Measurements from ENCODE around the gene ARPC4.
A peak's percentile ranks its signal among the peaks of the same experiment; 100 is the strongest.

The ARPC4 gene

GRCh38 chr3:9806688-9807589 lies 14.1 kb downstream of the ARPC4 start:
- peak overlapping the region; percentile 15 for H3K27ac ChIP-seq (ENCODE audit: insufficient read depth, low read length, poor library complexity, severe bottlenecking)
- H3K4me3 ChIP-seq (ENCODE audit: insufficient read depth, low read depth, low read length, poor library complexity, severe bottlenecking): no peak overlapping the region
- H3K4me1 ChIP-seq (ENCODE audit: control insufficient read depth, insufficient read depth, low read length, poor library complexity, severe bottlenecking): peaks cover 30% of the 10 kb centered on the region
- no peaks in the 10 kb centered on the region for H3K9me3 ChIP-seq (ENCODE audit: control insufficient read depth, low read length)
- peaks cover 47% of the 10 kb centered on the region for H3K36me3 ChIP-seq (ENCODE audit: control insufficient read depth, insufficient read depth, low read length)
- DNase-seq: no peak
- no peaks in the 10 kb centered on the region for H3K27me3 ChIP-seq (replicated peaks; ENCODE audit: control insufficient read depth, insufficient read depth, low read length, poor library complexity, severe bottlenecking)

- Histone ChIP-seq H3K27ac (ENCODE audit: insufficient read depth, low read length, poor library complexity, severe bottlenecking) (peak overlapping the region; percentile 76), H3K4me3 (ENCODE audit: insufficient read depth, low read depth, low read length, poor library complexity, severe bottlenecking) (no peak overlapping the region), H3K9me3 (ENCODE audit: control insufficient read depth, low read length) (no peaks in the 10 kb centered on the region), H3K36me3 (ENCODE audit: control insufficient read depth, insufficient read depth, low read length) (peaks cover 45% of the 10 kb centered on the region), H3K4me1 (ENCODE audit: control insufficient read depth, insufficient read depth, low read length, poor library complexity, severe bottlenecking) (peaks cover 30% of the 10 kb centered on the region), H3K27me3 (replicated peaks; ENCODE audit: control insufficient read depth, insufficient read depth, low read length, poor library complexity, severe bottlenecking) (no peaks in the 10 kb centered on the region)
- DNase-seq: no peak
Measured at GRCh38 chr3:9807981-9808344, 15.1 kb downstream of the ARPC4 start.

- DNase-seq: peak in 1 of 3 donors; percentile 21
- no peaks in the 10 kb centered on the region for H3K27me3 ChIP-seq (replicated peaks; ENCODE audit: control insufficient read depth, insufficient read depth, low read length, poor library complexity, severe bottlenecking)
- peak overlapping the region; percentile 76 for H3K27ac ChIP-seq (ENCODE audit: insufficient read depth, low read length, poor library complexity, severe bottlenecking)
- H3K4me1 ChIP-seq (ENCODE audit: control insufficient read depth, insufficient read depth, low read length, poor library complexity, severe bottlenecking): peaks cover 30% of the 10 kb centered on the region
- peak overlapping the region; percentile 82 for H3K4me3 ChIP-seq (ENCODE audit: insufficient read depth, low read depth, low read length, poor library complexity, severe bottlenecking)
- H3K36me3 ChIP-seq (ENCODE audit: control insufficient read depth, insufficient read depth, low read length): peaks cover 40% of the 10 kb centered on the region
- no peaks in the 10 kb centered on the region for H3K9me3 ChIP-seq (ENCODE audit: control insufficient read depth, low read length)
Measured at GRCh38 chr3:9808345-9809037, 15.6 kb downstream of the ARPC4 start.

- Histone ChIP-seq H3K36me3 (ENCODE audit: control insufficient read depth, insufficient read depth, low read length) (peaks cover 37% of the 10 kb centered on the region), H3K9me3 (ENCODE audit: control insufficient read depth, low read length) (no peaks in the 10 kb centered on the region), H3K27me3 (replicated peaks; ENCODE audit: control insufficient read depth, insufficient read depth, low read length, poor library complexity, severe bottlenecking) (no peaks in the 10 kb centered on the region), H3K4me1 (ENCODE audit: control insufficient read depth, insufficient read depth, low read length, poor library complexity, severe bottlenecking) (peaks cover 30% of the 10 kb centered on the region), H3K4me3 (ENCODE audit: insufficient read depth, low read depth, low read length, poor library complexity, severe bottlenecking) (peak overlapping the region; percentile 82), H3K27ac (ENCODE audit: insufficient read depth, low read length, poor library complexity, severe bottlenecking) (peak overlapping the region; percentile 76)
- DNase-seq: no peak
Measured at GRCh38 chr3:9809239-9809614, 16.3 kb downstream of the ARPC4 start.

- peak within 1 kb of the TSS; percentile 82 for H3K4me3 ChIP-seq (ENCODE audit: insufficient read depth, low read depth, low read length, poor library complexity, severe bottlenecking)
- no peaks in the 10 kb centered on the region for H3K27me3 ChIP-seq (replicated peaks; ENCODE audit: control insufficient read depth, insufficient read depth, low read length, poor library complexity, severe bottlenecking)
- H3K4me1 ChIP-seq (ENCODE audit: control insufficient read depth, insufficient read depth, low read length, poor library complexity, severe bottlenecking): peaks cover 30% of the 10 kb centered on the region
- no peaks in the 10 kb centered on the region for H3K9me3 ChIP-seq (ENCODE audit: control insufficient read depth, low read length)
- H3K27ac ChIP-seq (ENCODE audit: insufficient read depth, low read length, poor library complexity, severe bottlenecking): peak within 1 kb of the TSS; percentile 76
- peak in 2 of 3 donors; percentile 16 to 25 for DNase-seq
- peaks cover 31% of the 10 kb centered on the region for H3K36me3 ChIP-seq (ENCODE audit: control insufficient read depth, insufficient read depth, low read length)
Measured at GRCh38 chr3:9809615-9810432, 16.9 kb downstream of the ARPC4 start, which contains the start of gene TTLL3. Gene TTLL3, plus strand, starts transcription at chr3:9810262. Its CDS starts 400 bp downstream, at chr3:9810662.

- H3K9me3 ChIP-seq (ENCODE audit: control insufficient read depth, low read length): no peaks in the 10 kb centered on the region
- no peak for DNase-seq
- peaks cover 25% of the 10 kb centered on the region for H3K36me3 ChIP-seq (ENCODE audit: control insufficient read depth, insufficient read depth, low read length)
- peaks cover 30% of the 10 kb centered on the region for H3K4me1 ChIP-seq (ENCODE audit: control insufficient read depth, insufficient read depth, low read length, poor library complexity, severe bottlenecking)
- H3K4me3 ChIP-seq (ENCODE audit: insufficient read depth, low read depth, low read length, poor library complexity, severe bottlenecking): peak overlapping the region; percentile 82
- peak overlapping the region; percentile 76 for H3K27ac ChIP-seq (ENCODE audit: insufficient read depth, low read length, poor library complexity, severe bottlenecking)
- no peaks in the 10 kb centered on the region for H3K27me3 ChIP-seq (replicated peaks; ENCODE audit: control insufficient read depth, insufficient read depth, low read length, poor library complexity, severe bottlenecking)
Measured at GRCh38 chr3:9810433-9810770, 17.5 kb downstream of the ARPC4 start.

- peaks cover 30% of the 10 kb centered on the region for H3K4me1 ChIP-seq (ENCODE audit: control insufficient read depth, insufficient read depth, low read length, poor library complexity, severe bottlenecking)
- H3K4me3 ChIP-seq (ENCODE audit: insufficient read depth, low read depth, low read length, poor library complexity, severe bottlenecking): peak overlapping the region; percentile 82
- no peak overlapping the region for H3K27ac ChIP-seq (ENCODE audit: insufficient read depth, low read length, poor library complexity, severe bottlenecking)
- H3K9me3 ChIP-seq (ENCODE audit: control insufficient read depth, low read length): no peaks in the 10 kb centered on the region
- no peak for DNase-seq
- H3K36me3 ChIP-seq (ENCODE audit: control insufficient read depth, insufficient read depth, low read length): peaks cover 20% of the 10 kb centered on the region
- no peaks in the 10 kb centered on the region for H3K27me3 ChIP-seq (replicated peaks; ENCODE audit: control insufficient read depth, insufficient read depth, low read length, poor library complexity, severe bottlenecking)
Measured at GRCh38 chr3:9810846-9811245, 18.0 kb downstream of the ARPC4 start.

GRCh38 chr3:9812870-9813483 lies 20.1 kb downstream of the ARPC4 start:
- DNase-seq: no peak
- Histone ChIP-seq H3K36me3 (ENCODE audit: control insufficient read depth, insufficient read depth, low read length) (peaks cover 4% of the 10 kb centered on the region), H3K4me3 (ENCODE audit: insufficient read depth, low read depth, low read length, poor library complexity, severe bottlenecking) (no peak overlapping the region), H3K9me3 (ENCODE audit: control insufficient read depth, low read length) (no peaks in the 10 kb centered on the region), H3K4me1 (ENCODE audit: control insufficient read depth, insufficient read depth, low read length, poor library complexity, severe bottlenecking) (peaks cover 23% of the 10 kb centered on the region), H3K27ac (ENCODE audit: insufficient read depth, low read length, poor library complexity, severe bottlenecking) (no peak overlapping the region), H3K27me3 (replicated peaks; ENCODE audit: control insufficient read depth, insufficient read depth, low read length, poor library complexity, severe bottlenecking) (no peaks in the 10 kb centered on the region)

- H3K27ac ChIP-seq (ENCODE audit: insufficient read depth, low read length, poor library complexity, severe bottlenecking): no peak overlapping the region
- H3K4me3 ChIP-seq (ENCODE audit: insufficient read depth, low read depth, low read length, poor library complexity, severe bottlenecking): no peak overlapping the region
- no peaks in the 10 kb centered on the region for H3K4me1 ChIP-seq (ENCODE audit: control insufficient read depth, insufficient read depth, low read length, poor library complexity, severe bottlenecking)
- no peaks in the 10 kb centered on the region for H3K9me3 ChIP-seq (ENCODE audit: control insufficient read depth, low read length)
- H3K27me3 ChIP-seq (replicated peaks; ENCODE audit: control insufficient read depth, insufficient read depth, low read length, poor library complexity, severe bottlenecking): no peaks in the 10 kb centered on the region
- no peak for DNase-seq
- H3K36me3 ChIP-seq (ENCODE audit: control insufficient read depth, insufficient read depth, low read length): peaks cover 4% of the 10 kb centered on the region
Measured at GRCh38 chr3:9815986-9816385, 23.1 kb downstream of the ARPC4 start.

Data from effector memory CD4-positive, alpha-beta T cell (primary cell).